GM12873 (cell line): ENCODE results near the gene FMO2.
A peak's percentile ranks its signal among the peaks of the same experiment; 100 is the strongest.

Source experiments
- CTCF ChIP-seq: IDR thresholded peaks from 2 replicates; pipeline ENCODE4 v1.5.1; 2012; ENCODE audit warnings: low read depth, mild to moderate bottlenecking, moderate library complexity, low read length, control low read depth; ENCODE audit not compliant: insufficient read depth; ENCODE audit errors: missing control alignments

The FMO2 gene

GRCh38 chr1:171243878-171244277 lies 58.8 kb downstream of the FMO2 start:
- no peak for TF ChIP-seq CTCF

GRCh38 chr1:171245458-171246064 lies 60.5 kb downstream of the FMO2 start:
- peak; percentile 92 for TF ChIP-seq CTCF

GRCh38 chr1:171247501-171247900 lies 62.4 kb downstream of the FMO2 start:
- TF ChIP-seq CTCF = no peak

- TF ChIP-seq CTCF = no peak
These were observed 63.2 kb downstream of the FMO2 start, which contains the start of gene FMO1 for GRCh38 chr1:171248302-171248701. TSS of gene FMO1 (plus strand) at chr1:171248494. CDS start at chr1:171258088, 9,594 bp downstream.

GRCh38 chr1:171248841-171249240 lies 63.7 kb downstream of the FMO2 start:
- TF ChIP-seq CTCF = no peak

GRCh38 chr1:171250263-171250662 lies 65.2 kb downstream of the FMO2 start:
- no peak for TF ChIP-seq CTCF

GRCh38 chr1:171251042-171251951 lies 66.2 kb downstream of the FMO2 start:
- TF ChIP-seq CTCF = peak; percentile 66
